Measurements from ENCODE around the gene HAPLN3. TPM values are rescaled to one million over a fixed set of nuclear protein-coding genes. Genes with fewer than 3 reads are reported as not detected.

HAPLN3 gene
- total RNA-seq, 4 donors from 2014 or later: 4.4 to 27.3 (median 16.2) TPM

- 52 to 84% methylated on average over 4 of the region's 4 CpGs for WGBS, 2 donors
- Histone ChIP-seq H3K9me3 (no peaks in the 10 kb centered on the region), H3K27me3 (no peaks in the 10 kb centered on the region), H3K4me1 (no peaks in the 10 kb centered on the region), H3K36me3 (no peaks in the 10 kb centered on the region), H3K4me3 (no peak overlapping the region), H3K27ac (no peak overlapping the region)
- no peak for DNase-seq (ENCODE audit: low spot score in 2 of 2)
- TF ChIP-seq EP300 (IDR thresholded peaks at IDR 0.05): no peak
- no peak for TF ChIP-seq CTCF (IDR thresholded peaks at IDR 0.05)
- TF ChIP-seq POLR2A (IDR thresholded peaks at IDR 0.05): no peak
These were observed 12.6 kb downstream of the HAPLN3 start for GRCh38 chr15:88882785-88883184.

DNA sequence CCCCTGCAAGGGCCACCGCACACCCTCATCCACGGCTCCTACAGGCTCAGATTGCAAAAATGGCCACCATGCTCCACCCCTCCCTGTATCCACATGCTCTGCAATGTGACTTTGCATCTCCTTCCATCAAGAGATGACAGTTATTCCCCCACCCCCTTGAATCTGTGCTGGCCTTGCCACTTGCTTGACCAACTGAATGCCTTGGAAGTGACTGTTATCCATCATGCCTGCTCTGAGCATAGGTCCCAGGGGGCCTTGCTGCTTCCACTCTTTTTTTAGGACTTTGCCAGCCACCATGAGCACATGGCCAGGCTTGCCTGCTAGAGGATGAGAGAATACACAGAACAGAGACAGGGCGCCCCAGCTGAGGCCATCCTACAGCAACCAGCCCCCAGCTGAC lies 13.6 kb downstream of the HAPLN3 start:
- H3K27ac ChIP-seq: no peak overlapping the region
- H3K4me3 ChIP-seq: no peak overlapping the region
- H3K9me3 ChIP-seq: no peaks in the 10 kb centered on the region
- H3K27me3 ChIP-seq: no peaks in the 10 kb centered on the region
- no peaks in the 10 kb centered on the region for H3K36me3 ChIP-seq
- no peak for DNase-seq (ENCODE audit: low spot score in 2 of 2)
- no peaks in the 10 kb centered on the region for H3K4me1 ChIP-seq
- TF ChIP-seq CTCF (IDR thresholded peaks at IDR 0.05): no peak
- TF ChIP-seq POLR2A (IDR thresholded peaks at IDR 0.05): no peak
- no peak for TF ChIP-seq EP300 (IDR thresholded peaks at IDR 0.05)
- WGBS, 2 donors: 91 to 98% methylated on average over 3 of the region's 3 CpGs

DNA sequence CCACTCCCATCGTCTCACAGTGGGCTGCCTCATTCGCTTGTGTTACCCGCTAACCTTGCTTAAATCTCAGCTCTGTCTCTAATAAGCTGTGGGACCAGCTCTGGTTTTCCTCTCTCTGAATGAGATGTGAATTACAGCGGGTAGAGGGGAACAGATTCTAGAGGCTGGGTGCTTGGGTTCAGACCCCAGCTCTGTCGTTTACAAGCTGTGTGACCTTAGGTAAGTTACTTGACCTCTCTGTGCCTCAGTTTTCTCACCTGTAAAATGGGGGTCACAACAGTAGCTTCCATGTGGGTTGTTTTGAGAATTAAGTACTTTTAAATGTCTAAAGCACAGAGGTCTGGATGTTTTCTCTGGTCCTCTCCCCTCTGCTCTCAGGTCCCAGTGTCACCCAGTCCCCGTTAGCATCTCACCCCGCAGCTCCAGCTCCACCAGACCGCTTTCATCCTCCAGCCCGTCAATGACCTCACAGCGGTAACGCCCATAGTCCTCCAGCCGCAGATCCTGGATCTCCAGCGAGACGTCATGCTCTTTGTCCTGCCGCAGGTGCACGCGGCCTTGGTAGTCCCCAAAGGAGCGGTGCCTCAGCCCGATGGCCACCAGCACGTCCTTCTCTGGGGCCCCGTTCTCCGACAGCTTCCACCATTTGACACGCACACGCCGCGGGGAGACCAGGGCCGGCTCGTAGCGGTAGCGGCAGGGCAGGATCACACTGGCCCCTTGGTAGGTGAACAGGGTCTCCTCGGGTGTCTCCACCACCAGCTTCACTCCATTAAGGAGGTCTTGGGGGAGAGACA lies 14.2 kb downstream of the HAPLN3 start:
- no peak for TF ChIP-seq CTCF (IDR thresholded peaks at IDR 0.05)
- no peak for TF ChIP-seq POLR2A (IDR thresholded peaks at IDR 0.05)
- TF ChIP-seq EP300 (IDR thresholded peaks at IDR 0.05): no peak
- no peak overlapping the region for H3K27ac ChIP-seq
- H3K36me3 ChIP-seq: no peaks in the 10 kb centered on the region
- DNase-seq (ENCODE audit: low spot score in 2 of 2): no peak
- H3K9me3 ChIP-seq: no peaks in the 10 kb centered on the region
- H3K4me1 ChIP-seq: no peaks in the 10 kb centered on the region
- no peak overlapping the region for H3K4me3 ChIP-seq
- 92 to 94% methylated on average over 27 to 31 of the region's 31 CpGs for WGBS, 2 donors
- H3K27me3 ChIP-seq: no peaks in the 10 kb centered on the region

DNA sequence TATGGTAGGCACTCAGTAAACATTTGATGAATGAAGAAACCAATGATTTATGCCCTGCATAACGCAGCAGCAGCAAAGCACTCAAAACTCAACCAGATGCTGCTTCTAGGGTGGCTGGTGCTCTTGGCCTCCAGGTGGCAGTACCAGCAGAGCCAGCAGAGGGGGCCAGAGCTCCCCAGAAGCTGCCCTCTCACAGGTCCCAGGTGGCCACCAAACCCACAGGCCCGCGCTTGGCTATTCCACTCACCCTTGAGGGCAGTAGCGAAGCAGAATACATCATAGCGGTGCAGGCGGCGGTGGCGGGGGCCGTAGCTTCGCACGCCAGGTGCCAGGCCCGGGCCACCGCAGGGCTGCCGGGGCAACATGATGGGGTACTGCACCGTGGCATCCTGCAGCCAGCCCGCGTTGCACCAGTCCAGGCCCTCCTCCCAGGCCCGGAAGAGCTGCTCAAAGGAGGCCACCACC lies 16.6 kb downstream of the HAPLN3 start:
- Histone ChIP-seq H3K27ac (no peak overlapping the region), H3K27me3 (no peaks in the 10 kb centered on the region), H3K36me3 (no peaks in the 10 kb centered on the region), H3K4me1 (peaks cover 0 to 11% (median 0%) of the 10 kb centered on the region in 4 donors), H3K9me3 (no peaks in the 10 kb centered on the region), H3K4me3 (no peak overlapping the region)
- WGBS, 2 donors: 61 to 70% methylated on average over 9 to 18 of the region's 18 CpGs
- no peak for TF ChIP-seq EP300 (IDR thresholded peaks at IDR 0.05)
- no peak for TF ChIP-seq POLR2A (IDR thresholded peaks at IDR 0.05)
- peak in 4 of 5 experiments; percentile 24 to 34 (median 28) for TF ChIP-seq CTCF (IDR thresholded peaks at IDR 0.05)
- no peak for DNase-seq (ENCODE audit: low spot score in 2 of 2)

GRCh38 chr15:88877906-88878305 lies 17.4 kb downstream of the HAPLN3 start:
- DNase-seq (ENCODE audit: low spot score in 2 of 2): no peak
- no peaks in the 10 kb centered on the region for H3K9me3 ChIP-seq
- no peaks in the 10 kb centered on the region for H3K27me3 ChIP-seq
- no peaks in the 10 kb centered on the region for H3K36me3 ChIP-seq
- TF ChIP-seq CTCF (IDR thresholded peaks at IDR 0.05): no peak
- no peak for TF ChIP-seq POLR2A (IDR thresholded peaks at IDR 0.05)
- TF ChIP-seq EP300 (IDR thresholded peaks at IDR 0.05): no peak
- H3K4me1 ChIP-seq: peaks cover 0 to 11% (median 0%) of the 10 kb centered on the region in 4 donors
- WGBS, 2 donors: 87 to 89% methylated on average over 22 of the region's 22 CpGs
- no peak overlapping the region for H3K27ac ChIP-seq
- H3K4me3 ChIP-seq: no peak overlapping the region

All from tibial nerve (tissue), 4 donors.